ENCODE measurements around the gene ZNF670. TPM values are rescaled to one million over a fixed set of nuclear protein-coding genes. Genes with fewer than 3 reads are reported as not detected.
A peak's percentile ranks its signal among the peaks of the same experiment; 100 is the strongest.

ZNF670 gene
- total and polyA plus RNA-seq, 9 of the 15 experiments (the other 6 are each of a cell fraction or from before 2014, with no cell fraction given) = 7.1 to 23.4 (median 11.8) TPM

DNA sequence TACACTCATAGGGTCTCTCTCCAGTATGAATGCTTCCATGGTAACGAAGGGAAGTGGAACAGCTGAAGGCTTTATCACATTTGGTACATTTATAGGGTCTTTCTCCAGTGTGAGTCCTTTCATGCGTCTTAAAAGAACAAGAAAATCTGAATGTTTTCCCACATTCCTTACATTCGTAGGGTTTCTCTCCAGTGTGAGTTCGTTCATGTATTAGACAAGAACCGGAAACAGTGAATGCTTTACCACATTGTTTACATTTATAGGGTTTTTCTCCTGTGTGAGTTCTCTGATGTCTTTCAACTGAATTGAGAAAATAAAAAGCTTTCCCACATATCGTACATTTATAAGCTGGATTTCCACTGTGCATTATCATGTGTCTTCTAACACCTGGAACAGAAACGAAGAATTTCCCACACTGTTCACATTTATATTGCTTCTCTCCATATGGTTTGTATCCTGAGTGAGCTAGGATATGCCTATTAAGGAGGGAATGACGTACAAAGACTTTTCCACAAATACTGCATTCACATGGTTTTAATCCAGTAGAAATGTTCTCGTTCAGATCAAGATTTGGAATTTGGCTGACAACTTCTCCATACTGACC lies 22.2 kb upstream of the ZNF670 start:
- peaks cover 36% of the 10 kb centered on the region for H3K9me3 ChIP-seq (replicated peaks; ENCODE audit: control insufficient read depth, insufficient read depth, low read depth, low read length)
- CTCF ChIA-PET (ENCODE audit: low intra/inter-chr PET ratio) = no interaction called here
- intact Hi-C loops (cut with micrococcal nuclease) = no loop called here
- H3K27ac ChIP-seq (ENCODE audit: extremely low read depth, low read depth, low read length) = no peak overlapping the region
- ATAC-seq (no peak), FAIRE-seq (no peak), DNase-seq (ENCODE audit: extremely low read depth in 1 of 4, low spot score in 3 of 4) (no peak)
- BruUV-seq (replicated peaks) = no TSS peak
- H3K36me3 ChIP-seq (ENCODE audit: control insufficient read depth, insufficient read depth, low read length) = peaks cover 44% of the 10 kb centered on the region
- H4K20me1 ChIP-seq (replicated peaks; ENCODE audit: control insufficient read depth, insufficient read depth, low read length) = no peaks in the 10 kb centered on the region
- no peaks in the 10 kb centered on the region for H3K27me3 ChIP-seq (ENCODE audit: control insufficient read depth in 2 of 2, insufficient read depth in 2 of 2, low read length in 2 of 2)
- H3K9ac ChIP-seq (ENCODE audit: insufficient read depth in 1 of 2, low read depth in 2 of 2, low read length in 2 of 2) = no peak overlapping the region
- TF ChIP-seq ZNF75A (CRISPR knock-in tag; IDR thresholded peaks at IDR 0.05) (peak; percentile 90), CBX3 (IDR thresholded peaks at IDR 0.05; ENCODE audit: borderline replicate concordance in 1 of 2, low read length in 2 of 2) (peak in 1 of 2 experiments; percentile 75; a peak in 1 of 3 replicates), ZNF274 (IDR thresholded peaks at IDR 0.05; ENCODE audit: borderline replicate concordance, low read depth, low read length) (peak; percentile 99), FOXJ2 (tag; IDR thresholded peaks at IDR 0.05) (0 out of 2 replicates have a peak, but pooled peaks have one; percentile 1)
- TF ChIP-seq, protein P1, sequence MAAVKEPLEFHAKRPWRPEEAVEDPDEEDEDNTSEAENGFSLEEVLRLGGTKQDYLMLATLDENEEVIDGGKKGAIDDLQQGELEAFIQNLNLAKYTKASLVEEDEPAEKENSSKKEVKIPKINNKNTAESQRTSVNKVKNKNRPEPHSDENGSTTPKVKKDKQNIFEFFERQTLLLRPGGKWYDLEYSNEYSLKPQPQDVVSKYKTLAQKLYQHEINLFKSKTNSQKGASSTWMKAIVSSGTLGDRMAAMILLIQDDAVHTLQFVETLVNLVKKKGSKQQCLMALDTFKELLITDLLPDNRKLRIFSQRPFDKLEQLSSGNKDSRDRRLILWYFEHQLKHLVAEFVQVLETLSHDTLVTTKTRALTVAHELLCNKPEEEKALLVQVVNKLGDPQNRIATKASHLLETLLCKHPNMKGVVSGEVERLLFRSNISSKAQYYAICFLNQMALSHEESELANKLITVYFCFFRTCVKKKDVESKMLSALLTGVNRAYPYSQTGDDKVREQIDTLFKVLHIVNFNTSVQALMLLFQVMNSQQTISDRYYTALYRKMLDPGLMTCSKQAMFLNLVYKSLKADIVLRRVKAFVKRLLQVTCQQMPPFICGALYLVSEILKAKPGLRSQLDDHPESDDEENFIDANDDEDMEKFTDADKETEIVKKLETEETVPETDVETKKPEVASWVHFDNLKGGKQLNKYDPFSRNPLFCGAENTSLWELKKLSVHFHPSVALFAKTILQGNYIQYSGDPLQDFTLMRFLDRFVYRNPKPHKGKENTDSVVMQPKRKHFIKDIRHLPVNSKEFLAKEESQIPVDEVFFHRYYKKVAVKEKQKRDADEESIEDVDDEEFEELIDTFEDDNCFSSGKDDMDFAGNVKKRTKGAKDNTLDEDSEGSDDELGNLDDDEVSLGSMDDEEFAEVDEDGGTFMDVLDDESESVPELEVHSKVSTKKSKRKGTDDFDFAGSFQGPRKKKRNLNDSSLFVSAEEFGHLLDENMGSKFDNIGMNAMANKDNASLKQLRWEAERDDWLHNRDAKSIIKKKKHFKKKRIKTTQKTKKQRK (IDR thresholded peaks at IDR 0.05; ENCODE audit: borderline replicate concordance, low read depth, low read length) = no peak
- WGBS (ENCODE audit: insufficient coverage, low coverage, missing lambda C conversion rate) = 94% methylated on average over 9 of the region's 9 CpGs
- H3K4me1 ChIP-seq (replicated peaks in 1 of 2; ENCODE audit: control insufficient read depth in 2 of 2, insufficient read depth in 2 of 2, low read length in 2 of 2) = peaks cover 9 to 11% of the 10 kb centered on the region in 2 experiments
- no peak overlapping the region for H3K4me3 ChIP-seq
- no peak overlapping the region for H3K4me2 ChIP-seq (ENCODE audit: insufficient read depth, low read length)
- POLR2A ChIA-PET = interaction anchor here (0.6 to 0.8 kb wide), 2 partner anchors 110 to 262 kb away, joined by 3 read pairs; no protein-coding TSS in a partner anchor
- H3K79me2 ChIP-seq (ENCODE audit: control insufficient read depth, insufficient read depth, low read length) = peaks cover 27% of the 10 kb centered on the region
- H3K9me1 ChIP-seq (ENCODE audit: control insufficient read depth, insufficient read depth, low read length) = no peaks in the 10 kb centered on the region
- in situ Hi-C loops (cut with MboI) = no loop called here
- H2AFZ ChIP-seq (ENCODE audit: low read depth, low read length) = no peak overlapping the region

All from K562 (cell line).